Measurements from ENCODE around the gene MYLK2.
A peak's percentile ranks its signal among the peaks of the same experiment; 100 is the strongest.

Gene MYLK2

GRCh38 chr20:31833931-31834521 lies 14.9 kb downstream of the MYLK2 start:
- no peak for TF ChIP-seq CTCF (IDR thresholded peaks at IDR 0.05; ENCODE audit: insufficient read depth, low read length, poor library complexity, severe bottlenecking)
- DNase-seq (ENCODE audit: extremely low read depth, insufficient read length) = no peak
- Histone ChIP-seq H3K36me3 (ENCODE audit: control insufficient read depth, insufficient read depth, low read length) (no peaks in the 10 kb centered on the region), H3K27me3 (replicated peaks; ENCODE audit: control insufficient read depth, insufficient read depth, low read length) (no peaks in the 10 kb centered on the region), H3K4me3 (replicated peaks; ENCODE audit: low read depth, low read length) (no peak overlapping the region)

GRCh38 chr20:31835554-31835953 lies 16.4 kb downstream of the MYLK2 start:
- Histone ChIP-seq H3K27me3 (replicated peaks; ENCODE audit: control insufficient read depth, insufficient read depth, low read length) (no peaks in the 10 kb centered on the region), H3K36me3 (ENCODE audit: control insufficient read depth, insufficient read depth, low read length) (no peaks in the 10 kb centered on the region), H3K4me3 (replicated peaks; ENCODE audit: low read depth, low read length) (no peak overlapping the region)
- no peak for TF ChIP-seq CTCF (IDR thresholded peaks at IDR 0.05; ENCODE audit: insufficient read depth, low read length, poor library complexity, severe bottlenecking)
- DNase-seq (ENCODE audit: extremely low read depth, insufficient read length) = no peak

GRCh38 chr20:31835977-31836852 lies 17.1 kb downstream of the MYLK2 start:
- Histone ChIP-seq H3K4me3 (replicated peaks; ENCODE audit: low read depth, low read length) (no peak overlapping the region), H3K36me3 (ENCODE audit: control insufficient read depth, insufficient read depth, low read length) (no peaks in the 10 kb centered on the region), H3K27me3 (replicated peaks; ENCODE audit: control insufficient read depth, insufficient read depth, low read length) (no peaks in the 10 kb centered on the region)
- no peak for TF ChIP-seq CTCF (IDR thresholded peaks at IDR 0.05; ENCODE audit: insufficient read depth, low read length, poor library complexity, severe bottlenecking)
- peak; percentile 53 for DNase-seq (ENCODE audit: extremely low read depth, insufficient read length)

GRCh38 chr20:31836853-31837608 lies 17.9 kb downstream of the MYLK2 start:
- Histone ChIP-seq H3K27me3 (replicated peaks; ENCODE audit: control insufficient read depth, insufficient read depth, low read length) (no peaks in the 10 kb centered on the region), H3K36me3 (ENCODE audit: control insufficient read depth, insufficient read depth, low read length) (no peaks in the 10 kb centered on the region), H3K4me3 (replicated peaks; ENCODE audit: low read depth, low read length) (no peak overlapping the region)
- no peak for DNase-seq (ENCODE audit: extremely low read depth, insufficient read length)
- no peak for TF ChIP-seq CTCF (IDR thresholded peaks at IDR 0.05; ENCODE audit: insufficient read depth, low read length, poor library complexity, severe bottlenecking)

- TF ChIP-seq CTCF (IDR thresholded peaks at IDR 0.05; ENCODE audit: insufficient read depth, low read length, poor library complexity, severe bottlenecking) = no peak
- no peaks in the 10 kb centered on the region for H3K27me3 ChIP-seq (replicated peaks; ENCODE audit: control insufficient read depth, insufficient read depth, low read length)
- no peaks in the 10 kb centered on the region for H3K36me3 ChIP-seq (ENCODE audit: control insufficient read depth, insufficient read depth, low read length)
- H3K4me3 ChIP-seq (replicated peaks; ENCODE audit: low read depth, low read length) = no peak overlapping the region
- no peak for DNase-seq (ENCODE audit: extremely low read depth, insufficient read length)
Observed at GRCh38 chr20:31837896-31838397, 18.8 kb downstream of the MYLK2 start.

Measured in GM06990 (cell line).